GM23338 (cell line): ENCODE measurements around the gene MSL1. TPM values are rescaled to one million over a fixed set of nuclear protein-coding genes. Genes with fewer than 3 reads are reported as not detected.

Source experiments
- ATAC-seq: fragments of 200-7000 bp; cut with Tn5 transposase; 3 replicates; pipeline ENCODE4 v1.9.1; 2020
- DNase-seq: peaks from one replicate; pipeline ENCODE4 v3.0.0-alpha.2; 2015; ENCODE audit warnings: low spot score
- H2AFZ ChIP-seq: fragments of 200-600 bp; sonication (generic); 2 replicates; pipeline ENCODE4 v1.8.0; 2016; ENCODE audit warnings: antibody characterized with exemption, mild to moderate bottlenecking, moderate library complexity
- H3F3A ChIP-seq: fragments of 200-600 bp; sonication (generic); replicated peaks from 2 replicates; pipeline ENCODE4 v1.8.0; 2017; ENCODE audit warnings: antibody characterized with exemption, mixed run types, low read depth
- H3K27ac ChIP-seq: fragments of 200-600 bp; sonication (generic); 2 replicates; pipeline ENCODE4 v1.6.1; 2016; ENCODE audit warnings: low read depth
- H3K27me3 ChIP-seq: fragments of 200-600 bp; sonication (generic); 2 replicates; pipeline ENCODE4 v1.8.0; 2016; ENCODE audit warnings: mild to moderate bottlenecking, mixed run types, moderate library complexity; ENCODE audit not compliant: insufficient read depth
- H3K36me3 ChIP-seq: fragments of 200-600 bp; sonication (generic); 2 replicates; pipeline ENCODE4 v1.8.0; 2016; ENCODE audit warnings: mild to moderate bottlenecking; ENCODE audit not compliant: insufficient read depth
- H3K4me1 ChIP-seq: fragments of 200-600 bp; sonication (generic); 2 replicates; pipeline ENCODE4 v1.8.0; 2016; ENCODE audit warnings: mild to moderate bottlenecking, moderate library complexity; ENCODE audit not compliant: insufficient read depth
- H3K4me2 ChIP-seq: fragments of 200-600 bp; sonication (generic); 2 replicates; pipeline ENCODE4 v1.7.1; 2017; ENCODE audit warnings: mixed run types
- H3K4me3 ChIP-seq: fragments of 200-600 bp; sonication (generic); 2 replicates; pipeline ENCODE4 v1.6.1; 2016; ENCODE audit warnings: mixed run types
- H3K79me2 ChIP-seq: fragments of 200-600 bp; sonication (generic); replicated peaks from 2 replicates; pipeline ENCODE4 v1.8.0; 2017; ENCODE audit warnings: mild to moderate bottlenecking; ENCODE audit not compliant: insufficient read depth
- H3K9me2 ChIP-seq: fragments of 200-600 bp; sonication (generic); 2 replicates; pipeline ENCODE4 v1.8.0; 2017; ENCODE audit not compliant: insufficient read depth
- H4K20me1 ChIP-seq: fragments of 200-600 bp; sonication (generic); replicated peaks from 2 replicates; pipeline ENCODE4 v1.8.0; 2017; ENCODE audit warnings: mild to moderate bottlenecking; ENCODE audit not compliant: insufficient read depth
- H3K27ac Mint-ChIP-seq: 2 replicates; pipeline ENCODE4 v1.8.0; 2020; ENCODE audit warnings: inconsistent platforms, mild to moderate bottlenecking, moderate library complexity, mixed read lengths
- H3K27me3 Mint-ChIP-seq: 3 replicates; pipeline ENCODE4 v1.8.0; 2022; ENCODE audit warnings: low read depth, mild to moderate bottlenecking, moderate library complexity, mixed read lengths, inconsistent platforms; ENCODE audit not compliant: insufficient read depth, poor library complexity
- H3K36me3 Mint-ChIP-seq: 3 replicates; pipeline ENCODE4 v1.8.0; 2021; ENCODE audit warnings: low read depth, mild to moderate bottlenecking, inconsistent platforms, moderate library complexity, mixed read lengths
- H3K4me1 Mint-ChIP-seq: 3 replicates; pipeline ENCODE4 v1.8.0; 2020; ENCODE audit warnings: mild to moderate bottlenecking, inconsistent platforms, mixed read lengths
- H3K4me3 Mint-ChIP-seq: 3 replicates; pipeline ENCODE4 v1.8.0; 2021; ENCODE audit warnings: moderate library complexity, mild to moderate bottlenecking, inconsistent platforms, mixed read lengths
- H3K9me3 Mint-ChIP-seq: 3 replicates; pipeline ENCODE4 v1.8.0; 2020; ENCODE audit warnings: moderate library complexity, mild to moderate bottlenecking, inconsistent platforms, mixed read lengths
- CREB1 ChIP-seq: fragments of 250-450 bp; sonication (Bioruptor Pico); IDR thresholded peaks from 2 replicates; pipeline ENCODE4 v1.5.0; 2020; ENCODE audit warnings: low read depth, mild to moderate bottlenecking, moderate library complexity
- EZH2 ChIP-seq: fragments of 200-600 bp; sonication (generic); IDR thresholded peaks from one replicate; pipeline ENCODE4 v1.8.0; 2017; ENCODE audit warnings: antibody characterized with exemption, mild to moderate bottlenecking, low read depth; ENCODE audit not compliant: unreplicated experiment
- EZH2phosphoT487 ChIP-seq: fragments of 200-600 bp; sonication (generic); IDR thresholded peaks from one replicate; pipeline ENCODE4 v1.8.1; 2018; ENCODE audit warnings: antibody characterized with exemption; ENCODE audit not compliant: unreplicated experiment
- JUNB ChIP-seq: IDR thresholded peaks from one replicate; pipeline ENCODE4 v1.6.1; 2016; ENCODE audit warnings: antibody characterized with exemption; ENCODE audit not compliant: unreplicated experiment
- NANOG ChIP-seq: IDR thresholded peaks from 2 replicates; pipeline ENCODE4 v1.6.1; 2016; ENCODE audit warnings: antibody characterized with exemption, borderline replicate concordance
- POLR2AphosphoS5 ChIP-seq: IDR thresholded peaks from 2 replicates; pipeline ENCODE4 v1.6.1; 2016; ENCODE audit warnings: antibody characterized with exemption, low read depth
- STAT1 ChIP-seq: IDR thresholded peaks from one replicate; pipeline ENCODE4 v1.6.1; 2016; ENCODE audit warnings: antibody characterized with exemption; ENCODE audit not compliant: unreplicated experiment
- ZNF114 ChIP-seq: fragments of 250-450 bp; sonication (Bioruptor Pico); IDR thresholded peaks from 2 replicates; pipeline ENCODE4 v1.5.0; 2020; ENCODE audit warnings: mild to moderate bottlenecking, moderate library complexity
- ZNF331 ChIP-seq: fragments of 250-450 bp; sonication (Bioruptor Pico); IDR thresholded peaks from 2 replicates; pipeline ENCODE4 v1.5.0; 2020; ENCODE audit warnings: low read depth, mild to moderate bottlenecking, moderate library complexity
- polyA plus RNA-seq: library from polyadenylated mRNA; unstranded; fragments of >200 nt; fragmentation: Nextera tagmentation; extraction: Ambion mirVana; gene quantifications from 2 replicates; pipeline ENCODE4 v1.2.1, GENCODE V29; 2016
- total RNA-seq: library from RNA; depleted of rRNA; stranded (reverse); fragments of >200 nt; shearing (Covaris generic); gene quantifications from 2 replicates; pipeline ENCODE4 v1.2.3, GENCODE V29; 2014
- TF ChIP-seq, protein P1 (sequence below): IDR thresholded peaks from one replicate; pipeline ENCODE4 v1.6.1; 2018; ENCODE audit warnings: antibody characterized with exemption; ENCODE audit not compliant: unreplicated experiment
- TF ChIP-seq, protein P2 (sequence below), 2 experiments: fragments of 200-600 bp in 1 of 2; sonication (generic) in 1 of 2; conservative IDR thresholded peaks; 2 replicates each; pipeline versions ENCODE4 v1.5.1 to v1.6.1; 2016 to 2017; ENCODE audit warnings: antibody characterized with exemption in 2 of 2, low read depth in 2 of 2, mild to moderate bottlenecking in 2 of 2, moderate library complexity in 1 of 2
- TF ChIP-seq, protein P3 (sequence below): IDR thresholded peaks from 2 replicates; pipeline ENCODE4 v1.6.1; 2016; ENCODE audit warnings: antibody characterized with exemption

The MSL1 gene
- total and polyA plus RNA-seq, 2 experiments from 2014 or later: 16.2 to 56.5 TPM

- peaks cover 28% of the 10 kb centered on the region for H3F3A ChIP-seq
- Mint-ChIP-seq H3K4me1 (peaks cover 17% of the 10 kb centered on the region), H3K4me3 (peak overlapping the region; percentile 91), H3K36me3 (peaks cover 55% of the 10 kb centered on the region), H3K27ac (peak overlapping the region; percentile 87), H3K27me3 (peaks cover 8% of the 10 kb centered on the region), H3K9me3 (no peaks in the 10 kb centered on the region; the same call in 2 of the 3 replicates)
- H3K36me3 ChIP-seq: peaks cover 21% of the 10 kb centered on the region
- peak; percentile 86 for DNase-seq
- H3K27ac ChIP-seq: peak overlapping the region; percentile 96
- H3K27me3 ChIP-seq: no peaks in the 10 kb centered on the region
- no peak for TF ChIP-seq EZH2phosphoT487
- no peak for TF ChIP-seq ZNF114
- TF ChIP-seq POLR2AphosphoS5: peak; percentile 81
- H3K4me2 ChIP-seq: peak overlapping the region; percentile 97
- H3K4me1 ChIP-seq: peaks cover 22% of the 10 kb centered on the region
- H3K9me2 ChIP-seq: no peaks in the 10 kb centered on the region
- H4K20me1 ChIP-seq: peaks cover 29% of the 10 kb centered on the region
- peak overlapping the region; percentile 28; the same call in 1 of the 2 replicates for H2AFZ ChIP-seq
- peaks cover 78% of the 10 kb centered on the region for H3K79me2 ChIP-seq
- H3K4me3 ChIP-seq: peak overlapping the region; percentile 98
- peak; percentile 64 for ATAC-seq
Measured at GRCh38 chr17:40122999-40123810, 1.4 kb downstream of the MSL1 start.

GRCh38 chr17:40123811-40124114, 2.0 kb downstream of the MSL1 start:
- peaks cover 21% of the 10 kb centered on the region for H3K36me3 ChIP-seq
- H3K4me2 ChIP-seq: peak overlapping the region; percentile 97
- Mint-ChIP-seq H3K27ac (peak overlapping the region; percentile 87), H3K4me3 (peak overlapping the region; percentile 91), H3K36me3 (peaks cover 53% of the 10 kb centered on the region), H3K4me1 (peaks cover 14% of the 10 kb centered on the region), H3K27me3 (peaks cover 8% of the 10 kb centered on the region), H3K9me3 (no peaks in the 10 kb centered on the region; the same call in 2 of the 3 replicates)
- H3K27me3 ChIP-seq: no peaks in the 10 kb centered on the region
- DNase-seq: no peak
- peak overlapping the region; percentile 98 for H3K4me3 ChIP-seq
- H3K79me2 ChIP-seq: peaks cover 80% of the 10 kb centered on the region
- no peak for ATAC-seq
- no peaks in the 10 kb centered on the region for H3K9me2 ChIP-seq
- no peak overlapping the region for H2AFZ ChIP-seq
- TF ChIP-seq ZNF114 (no peak), JUNB (no peak), CREB1 (CRISPR knock-in tag) (no peak), ZNF331 (no peak), STAT1 (no peak), EZH2phosphoT487 (no peak), NANOG (no peak), EZH2 (no peak), POLR2AphosphoS5 (no peak)
- TF ChIP-seq, protein P1, sequence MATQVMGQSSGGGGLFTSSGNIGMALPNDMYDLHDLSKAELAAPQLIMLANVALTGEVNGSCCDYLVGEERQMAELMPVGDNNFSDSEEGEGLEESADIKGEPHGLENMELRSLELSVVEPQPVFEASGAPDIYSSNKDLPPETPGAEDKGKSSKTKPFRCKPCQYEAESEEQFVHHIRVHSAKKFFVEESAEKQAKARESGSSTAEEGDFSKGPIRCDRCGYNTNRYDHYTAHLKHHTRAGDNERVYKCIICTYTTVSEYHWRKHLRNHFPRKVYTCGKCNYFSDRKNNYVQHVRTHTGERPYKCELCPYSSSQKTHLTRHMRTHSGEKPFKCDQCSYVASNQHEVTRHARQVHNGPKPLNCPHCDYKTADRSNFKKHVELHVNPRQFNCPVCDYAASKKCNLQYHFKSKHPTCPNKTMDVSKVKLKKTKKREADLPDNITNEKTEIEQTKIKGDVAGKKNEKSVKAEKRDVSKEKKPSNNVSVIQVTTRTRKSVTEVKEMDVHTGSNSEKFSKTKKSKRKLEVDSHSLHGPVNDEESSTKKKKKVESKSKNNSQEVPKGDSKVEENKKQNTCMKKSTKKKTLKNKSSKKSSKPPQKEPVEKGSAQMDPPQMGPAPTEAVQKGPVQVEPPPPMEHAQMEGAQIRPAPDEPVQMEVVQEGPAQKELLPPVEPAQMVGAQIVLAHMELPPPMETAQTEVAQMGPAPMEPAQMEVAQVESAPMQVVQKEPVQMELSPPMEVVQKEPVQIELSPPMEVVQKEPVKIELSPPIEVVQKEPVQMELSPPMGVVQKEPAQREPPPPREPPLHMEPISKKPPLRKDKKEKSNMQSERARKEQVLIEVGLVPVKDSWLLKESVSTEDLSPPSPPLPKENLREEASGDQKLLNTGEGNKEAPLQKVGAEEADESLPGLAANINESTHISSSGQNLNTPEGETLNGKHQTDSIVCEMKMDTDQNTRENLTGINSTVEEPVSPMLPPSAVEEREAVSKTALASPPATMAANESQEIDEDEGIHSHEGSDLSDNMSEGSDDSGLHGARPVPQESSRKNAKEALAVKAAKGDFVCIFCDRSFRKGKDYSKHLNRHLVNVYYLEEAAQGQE: no peak
- TF ChIP-seq, protein P2, sequence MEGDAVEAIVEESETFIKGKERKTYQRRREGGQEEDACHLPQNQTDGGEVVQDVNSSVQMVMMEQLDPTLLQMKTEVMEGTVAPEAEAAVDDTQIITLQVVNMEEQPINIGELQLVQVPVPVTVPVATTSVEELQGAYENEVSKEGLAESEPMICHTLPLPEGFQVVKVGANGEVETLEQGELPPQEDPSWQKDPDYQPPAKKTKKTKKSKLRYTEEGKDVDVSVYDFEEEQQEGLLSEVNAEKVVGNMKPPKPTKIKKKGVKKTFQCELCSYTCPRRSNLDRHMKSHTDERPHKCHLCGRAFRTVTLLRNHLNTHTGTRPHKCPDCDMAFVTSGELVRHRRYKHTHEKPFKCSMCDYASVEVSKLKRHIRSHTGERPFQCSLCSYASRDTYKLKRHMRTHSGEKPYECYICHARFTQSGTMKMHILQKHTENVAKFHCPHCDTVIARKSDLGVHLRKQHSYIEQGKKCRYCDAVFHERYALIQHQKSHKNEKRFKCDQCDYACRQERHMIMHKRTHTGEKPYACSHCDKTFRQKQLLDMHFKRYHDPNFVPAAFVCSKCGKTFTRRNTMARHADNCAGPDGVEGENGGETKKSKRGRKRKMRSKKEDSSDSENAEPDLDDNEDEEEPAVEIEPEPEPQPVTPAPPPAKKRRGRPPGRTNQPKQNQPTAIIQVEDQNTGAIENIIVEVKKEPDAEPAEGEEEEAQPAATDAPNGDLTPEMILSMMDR (conservative IDR thresholded peaks at IDR 0.05; ENCODE audit: low read depth in 2 of 2): no peak
- TF ChIP-seq, protein P3, sequence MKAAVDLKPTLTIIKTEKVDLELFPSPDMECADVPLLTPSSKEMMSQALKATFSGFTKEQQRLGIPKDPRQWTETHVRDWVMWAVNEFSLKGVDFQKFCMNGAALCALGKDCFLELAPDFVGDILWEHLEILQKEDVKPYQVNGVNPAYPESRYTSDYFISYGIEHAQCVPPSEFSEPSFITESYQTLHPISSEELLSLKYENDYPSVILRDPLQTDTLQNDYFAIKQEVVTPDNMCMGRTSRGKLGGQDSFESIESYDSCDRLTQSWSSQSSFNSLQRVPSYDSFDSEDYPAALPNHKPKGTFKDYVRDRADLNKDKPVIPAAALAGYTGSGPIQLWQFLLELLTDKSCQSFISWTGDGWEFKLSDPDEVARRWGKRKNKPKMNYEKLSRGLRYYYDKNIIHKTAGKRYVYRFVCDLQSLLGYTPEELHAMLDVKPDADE: no peak
- H4K20me1 ChIP-seq: peaks cover 29% of the 10 kb centered on the region
- peaks cover 22% of the 10 kb centered on the region for H3K4me1 ChIP-seq
- H3F3A ChIP-seq: peaks cover 26% of the 10 kb centered on the region
- H3K27ac ChIP-seq: peak overlapping the region; percentile 96; the same call in 1 of the 2 replicates
